SU-DHL-6 (cell line): ENCODE measurements around the gene KLHL41.

Experiments used
- CTCF ChIP-seq: fragments of 200-600 bp; sonication (generic); IDR thresholded peaks from one replicate; pipeline ENCODE4 v1.5.1; 2017; ENCODE audit warnings: antibody characterized with exemption, mild to moderate bottlenecking, low read length, moderate library complexity; ENCODE audit not compliant: insufficient read depth, poor library complexity, severe bottlenecking
- EZH2phosphoT487 ChIP-seq: fragments of 200-600 bp; sonication (generic), shearing (Covaris generic); conservative IDR thresholded peaks from 2 replicates; pipeline ENCODE4 v1.6.1; 2018; ENCODE audit warnings: mild to moderate bottlenecking, antibody characterized with exemption, low read length, moderate library complexity, mixed read lengths

DNA sequence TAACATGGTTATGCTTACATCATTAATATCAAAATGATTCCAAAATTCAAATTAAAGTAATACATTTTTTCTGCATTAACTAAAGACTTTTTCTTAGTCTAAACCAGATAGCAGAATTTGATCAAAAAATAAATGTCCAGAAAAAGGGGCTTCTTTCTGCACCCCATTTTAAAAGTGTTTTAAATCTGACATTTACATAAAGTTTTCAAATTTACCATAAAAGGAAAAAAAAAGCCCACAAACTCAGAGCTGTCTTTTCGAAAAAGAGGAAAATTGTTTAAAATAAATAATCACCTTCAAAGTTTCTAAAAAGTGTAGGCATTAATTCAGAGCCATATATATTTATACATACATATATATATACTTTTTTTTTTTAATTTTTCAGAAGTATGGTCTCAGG lies 62.7 kb downstream of the KLHL41 start:
- no peak for TF ChIP-seq CTCF
- no peak for TF ChIP-seq EZH2phosphoT487
